Fibroblast of skin of right biceps (primary cell): Measurements from ENCODE around the gene AGPAT4.
"Not testable (repeated sequence)": the region's sequence is repeated elsewhere in the genome, so short reads cannot be mapped to it uniquely, and the experiment has no call there.

ENCODE experiments used
- DNase-seq: peaks from one replicate; pipeline ENCODE4 v3.0.0-alpha.2; 2013

Gene AGPAT4

GRCh38 chr6:161273752-161274487 lies at the start of gene AGPAT4:
Gene AGPAT4 (minus strand): TSS chr6:161274061. CDS start chr6:161232213, 41,848 bp downstream.
- peak; percentile 98 for DNase-seq

- DNase-seq: no peak
Observed at GRCh38 chr6:161319231-161319630, 45.4 kb upstream of the AGPAT4 start.

- no peak for DNase-seq
Observed at GRCh38 chr6:161318456-161318855, 44.6 kb upstream of the AGPAT4 start.

- DNase-seq: no peak
Observed at GRCh38 chr6:161316531-161316930, 42.7 kb upstream of the AGPAT4 start.

GRCh38 chr6:161315246-161315917 lies 41.5 kb upstream of the AGPAT4 start:
- DNase-seq: not testable (repeated sequence)

GRCh38 chr6:161314541-161315245 lies 40.8 kb upstream of the AGPAT4 start:
- DNase-seq: not testable (repeated sequence)

GRCh38 chr6:161313940-161314509 lies 40.2 kb upstream of the AGPAT4 start:
- DNase-seq: no peak

- not testable (repeated sequence) for DNase-seq
Observed at GRCh38 chr6:161313475-161313874, 39.6 kb upstream of the AGPAT4 start.

GRCh38 chr6:161309774-161310173 lies 35.9 kb upstream of the AGPAT4 start:
- not testable (repeated sequence) for DNase-seq

- DNase-seq: no peak
Observed at GRCh38 chr6:161308075-161308655, 34.3 kb upstream of the AGPAT4 start.

- DNase-seq: no peak
Observed at GRCh38 chr6:161305860-161306259, 32.0 kb upstream of the AGPAT4 start.

- DNase-seq: peak; percentile 56
Observed at GRCh38 chr6:161303628-161304340, 29.9 kb upstream of the AGPAT4 start.

GRCh38 chr6:161302949-161303348 lies 29.1 kb upstream of the AGPAT4 start:
- no peak for DNase-seq

GRCh38 chr6:161301338-161301737 lies 27.5 kb upstream of the AGPAT4 start:
- DNase-seq: peak; percentile 70

- DNase-seq: no peak
Observed at GRCh38 chr6:161300823-161301222, 27.0 kb upstream of the AGPAT4 start.

- DNase-seq: no peak
Observed at GRCh38 chr6:161299726-161300125, 25.9 kb upstream of the AGPAT4 start.

GRCh38 chr6:161295784-161296183 lies 21.9 kb upstream of the AGPAT4 start:
- DNase-seq: no peak

GRCh38 chr6:161292650-161293281 lies 18.9 kb upstream of the AGPAT4 start:
- no peak for DNase-seq

GRCh38 chr6:161292145-161292544 lies 18.3 kb upstream of the AGPAT4 start:
- no peak for DNase-seq

- no peak for DNase-seq
Observed at GRCh38 chr6:161290751-161291150, 16.9 kb upstream of the AGPAT4 start.

GRCh38 chr6:161284653-161285052 lies 10.8 kb upstream of the AGPAT4 start:
- no peak for DNase-seq

- no peak for DNase-seq
Observed at GRCh38 chr6:161281092-161281491, 7.2 kb upstream of the AGPAT4 start.
